Inferior parietal cortex (tissue), 1 donor: Measurements from ENCODE around the gene CYB561.

Experiments used
- DNase-seq: peaks from one replicate; pipeline ENCODE4 v3.0.0-alpha.2; 2016; ENCODE audit errors: extremely low spot score

The CYB561 gene, protein sequence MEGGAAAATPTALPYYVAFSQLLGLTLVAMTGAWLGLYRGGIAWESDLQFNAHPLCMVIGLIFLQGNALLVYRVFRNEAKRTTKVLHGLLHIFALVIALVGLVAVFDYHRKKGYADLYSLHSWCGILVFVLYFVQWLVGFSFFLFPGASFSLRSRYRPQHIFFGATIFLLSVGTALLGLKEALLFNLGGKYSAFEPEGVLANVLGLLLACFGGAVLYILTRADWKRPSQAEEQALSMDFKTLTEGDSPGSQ

GRCh38 chr17:63445954-63446752 lies at the start of gene CYB561:
Gene CYB561, minus strand, starts transcription at chr17:63446306. Its CDS starts 8,759 bp downstream, at chr17:63437547.
- no peak for DNase-seq

- DNase-seq: no peak
These were observed 49.4 kb upstream of the CYB561 start for GRCh38 chr17:63495491-63495890.

DNA sequence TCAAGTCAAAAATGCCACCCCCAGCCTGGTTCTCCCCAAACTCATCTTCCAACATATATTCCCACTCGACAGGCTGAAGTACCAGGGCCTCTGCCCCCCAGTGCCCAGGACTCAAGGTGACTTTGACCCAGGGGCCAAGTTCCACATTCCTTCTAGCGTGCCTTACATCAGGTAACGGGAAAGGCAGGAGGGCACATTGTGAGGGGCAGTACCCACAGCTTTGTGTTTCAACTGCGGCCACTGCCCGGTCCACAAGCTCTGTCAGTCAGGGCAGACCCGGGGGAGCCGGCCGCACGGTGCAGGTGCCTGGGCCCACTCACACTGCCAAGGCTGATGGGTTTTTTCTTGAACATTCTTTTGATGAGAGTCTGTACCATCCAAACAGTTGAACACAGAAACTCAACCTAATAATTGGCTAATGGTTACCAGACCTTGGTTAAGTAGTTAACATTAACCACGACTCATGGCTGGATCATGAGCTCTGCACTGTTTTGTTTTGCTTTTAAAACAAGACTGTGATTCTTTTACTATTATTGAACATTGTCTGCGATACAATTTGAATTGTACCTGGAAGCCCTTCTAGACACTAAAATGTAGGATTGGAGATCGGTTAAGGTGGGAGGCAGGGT lies 48.3 kb upstream of the CYB561 start:
- DNase-seq: no peak

DNA sequence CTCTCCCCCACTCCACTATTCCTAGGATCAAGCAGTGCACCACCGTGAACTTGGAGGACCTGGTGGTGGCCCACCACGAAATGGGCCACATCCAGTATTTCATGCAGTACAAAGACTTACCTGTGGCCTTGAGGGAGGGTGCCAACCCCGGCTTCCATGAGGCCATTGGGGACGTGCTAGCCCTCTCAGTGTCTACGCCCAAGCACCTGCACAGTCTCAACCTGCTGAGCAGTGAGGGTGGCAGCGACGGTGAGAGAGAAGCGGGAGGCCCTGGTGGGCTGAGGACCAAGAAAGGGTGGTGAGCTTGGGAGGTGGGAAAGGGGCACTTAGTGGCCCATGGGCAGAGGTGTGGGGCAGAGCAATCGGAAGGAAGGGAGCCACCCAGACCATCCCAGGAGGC lies 47.3 kb upstream of the CYB561 start:
- no peak for DNase-seq

DNA sequence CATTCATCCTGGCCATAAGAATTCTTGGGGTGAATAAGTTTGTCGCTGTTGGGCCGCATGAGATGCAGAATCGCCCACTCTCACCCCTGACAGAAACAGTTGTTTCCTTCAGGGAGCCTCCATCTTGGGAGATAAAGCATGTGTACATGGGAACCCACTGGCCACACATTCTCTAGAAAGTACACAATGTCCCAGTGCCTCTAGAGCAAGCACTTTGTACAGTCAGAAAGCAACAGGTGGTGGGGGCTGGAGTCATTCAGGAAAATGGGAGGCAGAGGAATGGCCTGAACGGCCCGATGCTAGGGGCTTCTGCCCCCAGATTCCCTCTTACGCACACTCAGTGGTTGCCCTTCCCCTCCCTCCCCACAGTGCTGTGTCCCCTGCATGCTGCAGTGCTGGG lies 46.8 kb upstream of the CYB561 start:
- DNase-seq: no peak

- no peak for DNase-seq
These were observed 46.0 kb upstream of the CYB561 start for GRCh38 chr17:63491977-63492618.

- DNase-seq: no peak
These were observed 45.3 kb upstream of the CYB561 start for GRCh38 chr17:63491413-63491812.

GRCh38 chr17:63490858-63491400 lies 44.8 kb upstream of the CYB561 start:
- DNase-seq: no peak

DNA sequence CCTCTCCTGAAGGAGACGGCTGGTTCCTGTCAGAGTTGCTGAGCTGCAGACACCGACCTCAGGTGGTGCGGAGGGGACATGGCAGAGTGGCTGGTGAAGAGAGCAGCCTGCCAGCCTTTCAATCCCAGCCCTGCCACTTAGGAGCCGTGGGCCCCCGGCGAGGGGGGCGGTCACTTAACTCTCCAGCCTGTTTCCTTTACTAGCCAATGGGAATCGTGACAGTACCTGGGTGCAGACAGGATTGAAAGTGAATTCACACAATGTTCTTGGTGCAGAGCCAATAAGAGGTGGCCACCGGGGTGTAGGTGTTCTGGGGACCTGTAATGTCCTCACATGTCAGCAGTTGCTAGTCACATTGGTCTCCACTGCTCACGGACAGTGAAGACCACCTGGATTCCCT lies 44.2 kb upstream of the CYB561 start:
- no peak for DNase-seq

GRCh38 chr17:63489291-63489690 lies 43.2 kb upstream of the CYB561 start:
- no peak for DNase-seq

GRCh38 chr17:63488851-63489250 lies 42.7 kb upstream of the CYB561 start:
- no peak for DNase-seq

- no peak for DNase-seq
These were observed 40.9 kb upstream of the CYB561 start for GRCh38 chr17:63487014-63487339.

DNA sequence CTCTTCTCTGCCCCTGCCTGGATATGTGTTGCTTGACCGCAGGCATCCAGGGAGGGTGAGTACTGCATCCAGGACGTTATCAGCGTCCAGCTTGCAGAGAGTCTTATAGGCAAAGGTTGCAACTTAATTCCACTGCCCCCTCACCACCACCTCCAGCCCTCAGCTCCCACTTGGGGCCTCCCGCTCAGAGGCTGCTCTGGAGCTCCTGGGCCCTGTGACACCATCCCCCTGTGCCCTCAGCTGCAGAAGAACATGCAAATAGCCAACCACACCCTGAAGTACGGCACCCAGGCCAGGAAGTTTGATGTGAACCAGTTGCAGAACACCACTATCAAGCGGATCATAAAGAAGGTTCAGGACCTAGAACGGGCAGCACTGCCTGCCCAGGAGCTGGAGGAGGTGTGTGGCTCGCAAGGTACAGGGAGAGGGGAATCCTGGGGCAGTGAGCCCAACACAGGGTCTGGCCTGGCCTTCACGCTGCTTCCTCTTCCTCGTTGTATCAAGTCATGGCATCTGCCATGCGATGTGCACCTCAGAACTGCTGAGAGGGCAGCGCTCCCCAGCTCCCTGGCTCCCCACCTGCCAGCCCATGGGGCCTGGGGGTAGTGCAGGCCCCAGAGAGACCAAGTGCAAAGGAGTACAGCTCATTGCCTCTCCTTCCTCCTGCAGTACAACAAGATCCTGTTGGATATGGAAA lies 40.4 kb upstream of the CYB561 start:
- DNase-seq: no peak

GRCh38 chr17:63483655-63484575 lies 37.8 kb upstream of the CYB561 start:
- DNase-seq: no peak

- DNase-seq: no peak
These were observed 36.9 kb upstream of the CYB561 start for GRCh38 chr17:63483038-63483437.

DNA sequence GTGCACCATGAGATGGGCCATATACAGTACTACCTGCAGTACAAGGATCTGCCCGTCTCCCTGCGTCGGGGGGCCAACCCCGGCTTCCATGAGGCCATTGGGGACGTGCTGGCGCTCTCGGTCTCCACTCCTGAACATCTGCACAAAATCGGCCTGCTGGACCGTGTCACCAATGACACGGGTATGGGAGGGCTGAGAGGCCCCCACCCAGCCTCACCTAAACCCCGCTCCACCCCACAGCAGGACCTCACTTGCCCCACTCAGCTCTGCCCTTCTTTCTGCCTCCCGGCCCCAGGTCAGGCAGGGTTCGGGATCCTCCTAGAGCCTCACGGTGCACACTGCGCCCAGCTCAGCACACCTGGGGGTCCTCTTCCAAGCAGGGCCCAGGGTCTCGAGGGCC lies 36.4 kb upstream of the CYB561 start:
- DNase-seq: no peak

- no peak for DNase-seq
These were observed 35.4 kb upstream of the CYB561 start for GRCh38 chr17:63481488-63481870.

- DNase-seq: no peak
These were observed 34.9 kb upstream of the CYB561 start for GRCh38 chr17:63480826-63481487.

DNA sequence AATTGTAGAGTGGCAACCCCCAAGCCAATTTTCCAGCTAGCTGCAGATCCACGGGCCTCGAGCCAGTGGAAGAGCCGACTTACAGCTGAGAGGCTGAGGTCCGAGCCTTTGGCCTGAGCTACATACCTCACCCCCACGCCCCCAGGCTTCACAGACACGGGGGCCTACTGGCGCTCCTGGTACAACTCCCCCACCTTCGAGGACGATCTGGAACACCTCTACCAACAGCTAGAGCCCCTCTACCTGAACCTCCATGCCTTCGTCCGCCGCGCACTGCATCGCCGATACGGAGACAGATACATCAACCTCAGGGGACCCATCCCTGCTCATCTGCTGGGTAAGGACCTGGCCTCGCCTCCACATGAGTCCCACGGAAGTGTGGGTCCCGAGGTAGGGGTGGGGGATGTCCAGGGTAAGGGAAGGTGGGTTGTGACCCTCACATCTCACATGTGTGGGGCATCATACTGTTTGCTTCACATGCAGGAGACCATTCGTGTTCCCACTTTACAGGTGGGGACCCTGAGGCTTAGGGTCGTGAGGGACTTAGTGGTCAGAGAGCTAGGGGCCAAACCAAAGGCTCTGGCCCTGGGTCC lies 34.2 kb upstream of the CYB561 start:
- no peak for DNase-seq
